ENCODE measurements around the gene BANK1.
"Not testable (repeated sequence)": the region's sequence is repeated elsewhere in the genome, so short reads cannot be mapped to it uniquely, and the experiment has no call there.

BANK1 gene

GRCh38 chr4:101888472-101888871, 97.9 kb downstream of the BANK1 start:
- DNase-seq (ENCODE audit: low read depth), result no peak

DNA sequence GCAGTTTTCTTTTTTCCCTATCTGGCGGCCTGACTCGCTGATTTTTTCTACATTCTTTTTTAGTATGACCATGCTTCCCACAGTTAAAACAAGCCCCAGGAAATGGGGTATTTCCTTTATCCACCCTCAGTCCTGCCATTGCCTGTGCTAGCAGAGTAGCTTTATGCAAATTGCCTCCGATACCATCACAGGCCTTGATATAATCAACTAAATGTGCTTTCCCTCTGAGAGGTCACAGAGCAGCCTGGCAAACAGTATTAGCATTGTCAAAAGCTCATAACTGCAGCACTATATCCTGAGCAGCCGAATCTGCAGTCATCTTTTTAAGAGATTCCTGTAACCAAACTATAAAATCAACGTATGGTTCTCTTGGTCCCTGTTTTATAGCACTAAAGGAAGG, 115.0 kb downstream of the BANK1 start:
- not testable (repeated sequence) for DNase-seq (ENCODE audit: low read depth)

DNA sequence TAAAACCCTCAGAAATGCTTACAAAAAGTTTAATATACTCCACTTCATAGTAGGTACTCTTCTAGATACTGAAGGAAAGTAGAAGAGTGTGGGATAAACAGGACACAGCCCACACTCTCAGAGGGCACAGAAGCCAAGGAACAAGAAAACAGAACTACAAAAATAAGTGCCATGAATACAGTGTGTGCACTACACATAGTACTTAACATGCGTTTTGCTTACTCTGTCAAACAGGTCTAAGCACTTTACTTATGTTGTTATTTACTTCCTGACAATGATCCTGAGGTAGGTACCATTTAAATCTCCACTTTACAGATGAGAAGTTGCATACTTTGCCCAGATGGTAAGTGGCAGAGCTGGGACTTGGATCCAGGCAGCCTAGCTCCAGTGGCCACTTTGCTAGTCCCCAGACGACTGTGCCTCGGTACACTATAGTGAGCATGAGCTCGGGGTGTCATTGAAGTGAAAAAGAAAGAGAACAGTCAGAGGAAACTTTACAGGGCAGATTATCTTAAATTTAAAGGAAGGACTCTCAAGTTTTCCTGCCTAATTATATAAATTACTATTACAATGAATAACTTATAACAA, 120.3 kb downstream of the BANK1 start:
- no peak for DNase-seq (ENCODE audit: low read depth)

GRCh38 chr4:101911616-101912015, 121.1 kb downstream of the BANK1 start:
- DNase-seq (ENCODE audit: low read depth), result no peak

DNA sequence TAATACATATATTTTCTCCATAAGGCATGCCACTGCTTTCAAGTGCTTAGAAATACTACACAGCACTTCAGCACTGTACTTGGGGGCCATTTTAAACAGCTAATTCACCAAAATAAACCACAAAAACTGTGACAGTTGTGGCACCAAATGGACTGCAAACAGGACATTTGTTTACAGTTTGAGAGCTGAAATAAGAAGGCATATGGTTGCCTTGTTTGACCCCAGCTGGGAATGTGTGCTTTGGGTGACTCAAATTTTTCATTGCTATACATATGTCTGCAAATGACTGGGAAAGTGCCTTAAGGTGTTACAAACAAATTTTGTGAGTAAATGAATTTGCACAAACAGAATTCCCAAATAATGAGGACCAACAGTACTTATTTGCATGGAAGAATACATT, 124.2 kb downstream of the BANK1 start:
- DNase-seq (ENCODE audit: low read depth), result no peak

DNA sequence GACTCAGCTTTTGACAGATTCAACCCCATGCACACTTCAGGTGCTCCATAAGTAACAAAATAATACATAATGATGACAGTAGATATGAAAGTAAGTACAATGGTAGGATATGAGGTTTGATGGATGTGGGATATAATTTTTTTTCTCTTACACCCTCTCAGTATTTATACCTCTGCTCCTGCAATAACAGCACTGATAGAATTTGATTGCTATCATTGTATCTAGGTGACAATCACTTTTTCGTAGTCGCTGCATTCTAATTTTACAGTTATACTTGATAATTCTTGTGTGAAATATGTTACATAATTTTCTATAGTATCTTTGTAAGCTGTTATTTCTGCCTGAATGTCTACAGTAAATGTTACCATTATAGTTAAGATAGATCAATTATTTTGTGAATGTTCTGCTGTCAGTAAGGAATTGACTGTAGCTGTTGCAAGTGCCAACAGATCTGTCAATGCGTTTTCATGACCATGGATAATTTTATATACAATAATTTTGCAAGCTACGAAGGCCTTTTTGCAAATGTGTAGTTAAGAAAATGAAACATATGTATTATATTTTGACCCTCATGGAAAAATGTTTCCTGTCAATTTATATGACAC, 128.9 kb downstream of the BANK1 start:
- DNase-seq (ENCODE audit: low read depth), result no peak

- DNase-seq (ENCODE audit: low read depth), result no peak
These were observed 130.8 kb downstream of the BANK1 start for GRCh38 chr4:101921370-101921769.

- no peak for DNase-seq (ENCODE audit: low read depth)
These were observed 141.1 kb downstream of the BANK1 start for GRCh38 chr4:101931619-101932018.

DNA sequence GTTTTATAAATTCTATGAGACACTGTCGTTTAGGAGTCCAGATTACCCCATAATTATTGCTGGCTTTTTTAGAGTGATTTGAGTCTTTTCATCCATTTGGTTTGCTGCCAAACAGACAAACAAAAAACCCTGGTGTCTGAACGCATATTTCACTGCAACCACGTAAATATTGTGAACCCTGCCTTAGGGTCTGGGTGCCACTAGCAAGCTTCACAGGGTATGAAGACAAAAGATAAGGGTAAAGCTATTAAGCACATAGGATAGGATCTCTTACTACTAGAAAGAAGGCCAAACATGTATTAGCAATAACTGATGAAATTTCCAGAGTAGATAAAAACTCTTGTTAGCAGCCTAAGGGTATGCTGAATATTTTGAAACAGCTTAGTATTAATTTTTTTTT, 143.3 kb downstream of the BANK1 start:
- no peak for DNase-seq (ENCODE audit: low read depth)

- DNase-seq (ENCODE audit: low read depth), result no peak
These were observed 148.3 kb downstream of the BANK1 start for GRCh38 chr4:101938836-101939235.

GRCh38 chr4:101941816-101942358, 151.4 kb downstream of the BANK1 start:
- no peak for DNase-seq (ENCODE audit: low read depth)

DNA sequence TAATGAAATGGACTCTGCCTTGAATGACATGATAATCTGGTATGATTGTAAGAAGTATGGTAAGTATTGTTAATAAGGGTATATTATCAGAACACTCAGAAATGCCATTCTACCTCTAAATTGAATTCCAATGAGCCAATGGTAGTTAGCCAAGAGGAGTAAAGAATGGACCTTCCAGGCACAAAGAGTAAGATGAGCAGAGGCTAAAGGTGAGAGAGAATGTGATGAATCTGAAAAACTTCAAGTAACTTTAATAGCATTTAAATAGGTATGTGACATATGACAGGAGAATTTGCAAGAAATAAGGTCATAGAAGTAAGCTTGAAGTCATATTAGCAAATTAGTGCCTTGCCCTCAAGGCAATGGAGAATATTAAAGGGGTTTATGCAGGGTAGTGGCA, 152.4 kb downstream of the BANK1 start:
- DNase-seq (ENCODE audit: low read depth), result no peak

DNA sequence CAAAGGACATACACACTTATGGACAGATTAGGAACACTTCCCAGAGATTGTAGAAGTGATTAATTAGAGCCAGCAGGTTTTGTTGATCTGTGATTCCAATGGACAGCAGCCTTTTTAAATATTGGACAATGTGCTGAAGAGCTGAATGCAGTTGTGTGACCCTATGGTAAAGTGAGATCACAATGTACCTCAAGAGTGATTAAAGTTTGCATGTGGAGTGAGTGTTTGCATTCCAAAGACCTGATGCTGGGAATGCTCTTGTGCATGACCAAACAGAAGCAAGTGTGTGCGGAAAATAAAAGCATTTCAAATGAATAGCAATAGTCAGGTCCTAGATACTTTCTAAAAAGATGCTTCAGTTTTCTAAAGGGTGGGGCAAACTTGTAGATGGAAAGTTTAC, 154.1 kb downstream of the BANK1 start:
- peak; percentile 67 for DNase-seq (ENCODE audit: low read depth)

- DNase-seq (ENCODE audit: low read depth), result no peak
These were observed 157.5 kb downstream of the BANK1 start for GRCh38 chr4:101948055-101948454.

- no peak for DNase-seq (ENCODE audit: low read depth)
These were observed 158.4 kb downstream of the BANK1 start for GRCh38 chr4:101948951-101949350.

- no peak for DNase-seq (ENCODE audit: low read depth)
These were observed 159.9 kb downstream of the BANK1 start for GRCh38 chr4:101950258-101950979.

GRCh38 chr4:101952985-101953384, 162.5 kb downstream of the BANK1 start:
- no peak for DNase-seq (ENCODE audit: low read depth)

GRCh38 chr4:101953949-101954348, 163.4 kb downstream of the BANK1 start:
- peak; percentile 40 for DNase-seq (ENCODE audit: low read depth)

DNA sequence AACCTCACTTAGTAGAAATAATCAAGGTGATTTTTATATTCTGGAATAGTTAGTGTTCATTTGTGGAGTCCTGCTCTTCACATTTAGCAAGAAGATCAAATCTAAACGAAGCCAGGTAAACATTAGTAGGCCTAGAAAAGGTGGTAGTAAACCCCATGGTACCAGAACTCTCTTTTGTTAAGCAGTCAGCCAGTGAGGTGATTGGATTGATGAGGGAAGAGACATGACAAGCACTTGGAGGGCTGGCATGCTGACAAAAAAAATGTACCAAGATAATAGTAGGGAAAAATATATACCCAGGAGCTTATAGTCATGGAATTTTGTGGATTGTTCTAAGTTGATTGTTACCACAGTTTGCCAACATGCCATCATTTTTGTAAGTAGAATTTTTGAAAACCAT, 163.8 kb downstream of the BANK1 start:
- no peak for DNase-seq (ENCODE audit: low read depth)

- DNase-seq (ENCODE audit: low read depth), result no peak
These were observed 164.6 kb downstream of the BANK1 start for GRCh38 chr4:101954975-101955678.

- DNase-seq (ENCODE audit: low read depth), result no peak
These were observed 165.7 kb downstream of the BANK1 start for GRCh38 chr4:101956068-101956825.

DNA sequence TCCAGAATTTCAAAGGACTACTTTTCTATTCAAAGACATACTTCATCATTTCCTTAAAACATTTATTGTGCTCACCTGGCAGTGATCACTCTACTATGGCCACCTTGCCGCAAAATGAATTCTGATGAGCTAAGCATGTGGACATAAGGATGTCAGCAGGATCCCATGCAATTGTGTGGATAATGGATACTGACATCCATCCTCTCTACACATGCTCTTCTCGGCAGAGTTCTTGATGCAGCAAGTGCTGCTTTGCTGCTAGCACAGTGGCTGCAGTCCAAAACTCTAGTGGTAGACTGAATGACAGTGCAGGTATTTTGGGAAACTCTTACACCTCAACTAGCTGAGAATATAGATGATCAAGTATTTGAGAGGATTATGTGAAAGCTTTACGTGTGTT, 168.0 kb downstream of the BANK1 start:
- DNase-seq (ENCODE audit: low read depth), result no peak

All from non-pigmented ciliary epithelial cell (primary cell).